GM21576 (cell line): ENCODE results near the gene CENPN.
A peak's percentile ranks its signal among the peaks of the same experiment; 100 is the strongest.

Experiments used
- ATAC-seq: cut with Tn5 transposase; IDR thresholded peaks from one replicate; pipeline ENCODE4 v1.9.1; 2021; ENCODE audit warnings: mild to moderate bottlenecking, moderate library complexity; ENCODE audit not compliant: unreplicated experiment

The CENPN gene

GRCh38 chr16:81006813-81007695 lies at the start of gene CENPN, which contains the start of gene CMC2:
TSS of gene CENPN (plus strand) at chr16:81007214. CDS start at chr16:81011940, 4,726 bp downstream.
TSS of gene CMC2 (minus strand) at chr16:81006885. CDS start at chr16:80997394, 9,491 bp downstream.
- ATAC-seq = peak; percentile 81

- ATAC-seq = no peak
These were observed 48.7 kb upstream of the CENPN start for GRCh38 chr16:80958284-80958683.

- ATAC-seq = no peak
These were observed 44.1 kb upstream of the CENPN start for GRCh38 chr16:80962879-80963278.

- no peak for ATAC-seq
These were observed 42.7 kb upstream of the CENPN start for GRCh38 chr16:80964351-80964750.

- no peak for ATAC-seq
These were observed 40.4 kb upstream of the CENPN start for GRCh38 chr16:80966617-80967016.

- ATAC-seq = no peak
These were observed 38.5 kb upstream of the CENPN start for GRCh38 chr16:80968386-80969113.

GRCh38 chr16:80969114-80969484 lies 37.9 kb upstream of the CENPN start:
- no peak for ATAC-seq

GRCh38 chr16:80971819-80972218 lies 35.2 kb upstream of the CENPN start:
- ATAC-seq = peak; percentile 72

- no peak for ATAC-seq
These were observed 34.4 kb upstream of the CENPN start for GRCh38 chr16:80972611-80973010.

GRCh38 chr16:80973991-80974390 lies 33.0 kb upstream of the CENPN start:
- no peak for ATAC-seq

- ATAC-seq = no peak
These were observed 32.2 kb upstream of the CENPN start for GRCh38 chr16:80974649-80975376.

GRCh38 chr16:80976946-80977345 lies 30.1 kb upstream of the CENPN start:
- no peak for ATAC-seq

- ATAC-seq = no peak
These were observed 25.9 kb upstream of the CENPN start for GRCh38 chr16:80981103-80981502.

- ATAC-seq = no peak
These were observed 24.4 kb upstream of the CENPN start for GRCh38 chr16:80982646-80983045.

- no peak for ATAC-seq
These were observed 22.7 kb upstream of the CENPN start for GRCh38 chr16:80984124-80984892.

- ATAC-seq = no peak
These were observed 21.4 kb upstream of the CENPN start for GRCh38 chr16:80985611-80986010.

- ATAC-seq = no peak
These were observed 20.5 kb upstream of the CENPN start for GRCh38 chr16:80986557-80986956.

- no peak for ATAC-seq
These were observed 18.3 kb upstream of the CENPN start for GRCh38 chr16:80988756-80989155.

GRCh38 chr16:80989801-80990200 lies 17.2 kb upstream of the CENPN start:
- no peak for ATAC-seq

- no peak for ATAC-seq
These were observed 16.4 kb upstream of the CENPN start for GRCh38 chr16:80990577-80990976.

- no peak for ATAC-seq
These were observed 16.0 kb upstream of the CENPN start for GRCh38 chr16:80990978-80991377.
